HepG2 (cell line): Measurements from ENCODE around the gene SNCAIP. TPM values are rescaled to one million over a fixed set of nuclear protein-coding genes. Genes with fewer than 3 reads are reported as not detected.

Source experiments
- ATAC-seq: fragments of 200-7000 bp; cut with Tn5 transposase; 3 replicates; pipeline ENCODE4 v1.9.1; 2020; ENCODE audit warnings: mild to moderate bottlenecking, moderate library complexity
- BruUV-seq: library from RNA; stranded (reverse); fragments of 400-500 nt; replicated peaks from 2 replicates; lab custom pipeline; 2021; lab: Mats Ljungman, UMichigan
- CTCF ChIA-PET: fragments of 300-600 bp; formaldehyde crosslinking; extraction: SDS; loops from one replicate; lab custom pipeline; 2021; ENCODE audit warnings: low total read pairs, inconsistent platforms, low intra/inter-chr PET ratio; lab: Yijun Ruan, JAX
- POLR2A ChIA-PET: fragments of 350-600 bp; sonication (Branson Sonifier 250); formaldehyde crosslinking; loops from one replicate; lab custom pipeline; 2020; ENCODE audit warnings: antibody characterized with exemption, inconsistent platforms; lab: Yijun Ruan, JAX
- DNase-seq: peaks from one replicate; pipeline ENCODE4 v3.0.0-alpha.2; 2015; ENCODE audit warnings: low spot score
- FAIRE-seq: peaks from 3 replicates; lab custom pipeline; 2011; peaks lifted over from hg19 to GRCh38; lab: Jason Lieb, UNC
- H2AFZ ChIP-seq: one replicate; pipeline ENCODE4 v1.6.1; 2011; ENCODE audit warnings: low read length, inconsistent platforms
- H3K27ac ChIP-seq: fragments of 300-600 bp; 3 replicates; pipeline ENCODE4 v1.8.0; 2011; ENCODE audit warnings: mixed run types, mild to moderate bottlenecking, mixed read lengths, low read length, inconsistent platforms; ENCODE audit not compliant: insufficient read depth; ENCODE audit errors: extremely low read length
- H3K27me3 ChIP-seq, 2 experiments: fragments of 200-600 bp in 1 of 2; 2 replicates in 1 of 2; 3 replicates in 1 of 2; pipeline versions ENCODE4 v1.6.0 to v1.8.0; 2011; ENCODE audit warnings: low read length in 2 of 2, mild to moderate bottlenecking in 2 of 2, moderate library complexity in 2 of 2, inconsistent platforms in 1 of 2; ENCODE audit not compliant: insufficient read depth in 2 of 2, control insufficient read depth in 1 of 2
- H3K36me3 ChIP-seq, 2 experiments: fragments of 200-600 bp in 1 of 2; replicated peaks in 1 of 2; 2 replicates in 1 of 2; 3 replicates in 1 of 2; pipeline versions ENCODE4 v1.5.1 to v1.8.0; 2011; ENCODE audit warnings: low read length in 2 of 2, inconsistent platforms in 1 of 2; ENCODE audit not compliant: insufficient read depth in 2 of 2, control insufficient read depth in 1 of 2
- H3K4me1 ChIP-seq: 2 replicates; pipeline ENCODE4 v1.5.1; 2012; ENCODE audit warnings: low read length, inconsistent platforms; ENCODE audit not compliant: insufficient read depth
- H3K4me2 ChIP-seq: 2 replicates; pipeline ENCODE4 v1.6.0; 2011; ENCODE audit warnings: low read depth, low read length, inconsistent platforms
- H3K4me3 ChIP-seq, 3 experiments: fragments of 200-600 bp in 1 of 3; sonication (generic), shearing (Covaris generic) in 1 of 3; replicated peaks in 1 of 3; 2 replicates each; pipeline ENCODE4 v1.5.1; 2011 to 2016; ENCODE audit warnings: low read length in 3 of 3, inconsistent platforms in 2 of 3, low read depth in 2 of 3, mild to moderate bottlenecking in 2 of 3, control low read depth in 1 of 3, mixed read lengths in 1 of 3; ENCODE audit not compliant: insufficient read depth in 1 of 3
- H3K79me2 ChIP-seq: one replicate; pipeline ENCODE4 v1.6.1; 2011; ENCODE audit warnings: low read length, inconsistent platforms; ENCODE audit not compliant: insufficient read depth
- H3K9ac ChIP-seq: 2 replicates; pipeline ENCODE4 v1.6.0; 2011; ENCODE audit warnings: mild to moderate bottlenecking, low read depth, low read length, inconsistent platforms; ENCODE audit not compliant: insufficient read depth
- H3K9me3 ChIP-seq: 2 replicates; pipeline ENCODE4 v1.5.1; 2012; ENCODE audit warnings: mild to moderate bottlenecking, low read length
- H4K20me1 ChIP-seq: 2 replicates; pipeline ENCODE4 v1.6.0; 2011; ENCODE audit warnings: inconsistent platforms, mild to moderate bottlenecking, low read length, moderate library complexity; ENCODE audit not compliant: insufficient read depth
- BCLAF1 ChIP-seq: fragments of 450-650 bp; IDR thresholded peaks from 2 replicates; pipeline ENCODE4 v1.6.1; 2017; ENCODE audit warnings: mild to moderate bottlenecking
- ELF4 ChIP-seq: sonication (generic); formaldehyde crosslinking; IDR thresholded peaks from 2 replicates; pipeline ENCODE4 v1.5.0; 2020; ENCODE audit warnings: missing genetic modification reagents, mild to moderate bottlenecking, moderate library complexity, borderline replicate concordance
- GTF2F1 ChIP-seq: fragments of 150-350 bp; IDR thresholded peaks from 2 replicates; pipeline ENCODE4 v1.6.1; 2014; ENCODE audit warnings: low read length
- HNF4A ChIP-seq: sonication (generic); formaldehyde crosslinking; IDR thresholded peaks from 2 replicates; pipeline ENCODE4 v1.4.0; 2020; ENCODE audit warnings: missing genetic modification reagents
- THAP7 ChIP-seq: sonication (generic); formaldehyde crosslinking; IDR thresholded peaks from 2 replicates; pipeline ENCODE4 v1.8.1; 2023; ENCODE audit warnings: mild to moderate bottlenecking, missing genetic modification reagents
- THYN1 ChIP-seq: sonication (generic); formaldehyde crosslinking; IDR thresholded peaks from 2 replicates; pipeline ENCODE4 v1.8.1; 2023; ENCODE audit warnings: low read depth, mild to moderate bottlenecking, moderate library complexity, missing genetic modification reagents, borderline replicate concordance
- ZNF296 ChIP-seq: sonication (generic); formaldehyde crosslinking; conservative IDR thresholded peaks from 2 replicates; pipeline ENCODE4 v1.5.0; 2020; ENCODE audit warnings: mild to moderate bottlenecking, missing genetic modification reagents
- ZNF407 ChIP-seq: sonication (generic); formaldehyde crosslinking; IDR thresholded peaks from one replicate; pipeline ENCODE4 v1.5.1; 2020; ENCODE audit warnings: mild to moderate bottlenecking, missing genetic modification reagents; ENCODE audit errors: not compliant biosample characterization
- ZNF513 ChIP-seq: sonication (generic); formaldehyde crosslinking; conservative IDR thresholded peaks from 2 replicates; pipeline ENCODE4 v1.5.0; 2020; ENCODE audit warnings: missing genetic modification reagents
- ZNF644 ChIP-seq: IDR thresholded peaks from 2 replicates; pipeline ENCODE4 v1.6.1; 2016; ENCODE audit warnings: low read depth
- WGBS: methylation state at CpG from one replicate; pipeline ENCODE4 v1.1.6; 2017; ENCODE audit warnings: low lambda C conversion rate; 5-methylcytosine and 5-hydroxymethylcytosine counted together
- in situ Hi-C: cut with HindIII; loops from 2 replicates; pipeline ENCODE4 v1.10.0; 2017; ENCODE audit warnings: low pct_unique_long_range_greater_than_20kb; ENCODE audit not compliant: extremely low pct_ligation_motif_present
- intact Hi-C: fragments of 100-400 bp; cut with micrococcal nuclease; formaldehyde crosslinking; loops from one replicate; pipeline ENCODE4 v1.10.0; 2022; ENCODE audit not compliant: unreplicated experiment
- polyA plus RNA-seq, 8 experiments: library from polyadenylated mRNA; depleted of rRNA in 3 of 8; stranded (reverse) in 7 of 8; unstranded in 1 of 8; fragments of >200 nt; fragmentation: Illumina TruSeq in 4 of 8; extraction: Trizol in 4 of 8; gene quantifications; 2 replicates each; pipeline versions ENCODE4 v1.2.1 to v1.2.3, GENCODE V29; 2011 to 2016; ENCODE audit warnings: low read depth in 4 of 8, missing spikeins in 1 of 8, mixed read lengths in 1 of 8; ENCODE audit not compliant: insufficient read depth in 1 of 8
- total RNA-seq, 5 experiments: library from RNA; depleted of rRNA; stranded (reverse); fragments of >200 nt; fragmentation: Illumina TruSeq; extraction: Trizol; gene quantifications; 2 replicates each; pipeline ENCODE4 v1.2.3, GENCODE V29; 2016; ENCODE audit warnings: low read depth in 1 of 5

SNCAIP gene
- total and polyA plus RNA-seq, 2 of the 13 experiments (the other 11 are each of a cell fraction or from before 2014, with no cell fraction given), result not detected

- Histone ChIP-seq H3K9me3 (no peaks in the 10 kb centered on the region), H3K4me3 (no peak overlapping the region), H2AFZ (no peak overlapping the region), H4K20me1 (no peaks in the 10 kb centered on the region)
- DNase-seq (no peak), ATAC-seq (no peak)
- TF ChIP-seq BCLAF1, result no peak
- no peak for TF ChIP-seq THAP7 (CRISPR knock-in tag)
- no peak for TF ChIP-seq HNF4A
- no peak for TF ChIP-seq ZNF513 (CRISPR knock-in tag)
- no peak for TF ChIP-seq THYN1 (CRISPR knock-in tag)
- no peak for TF ChIP-seq ZNF407
- no peak for TF ChIP-seq ELF4
- TF ChIP-seq ZNF296, result no peak
- TF ChIP-seq GTF2F1, result no peak
- no peak for TF ChIP-seq ZNF644 (CRISPR knock-in tag)
- TF ChIP-seq, all 625 proteins: peak for 0
- in situ Hi-C loops, result no loop called here
- Histone ChIP-seq H3K27ac (no peak overlapping the region), H3K27me3 (no peaks in the 10 kb centered on the region), H3K9ac (no peak overlapping the region), H3K4me2 (no peak overlapping the region), H3K36me3 (no peaks in the 10 kb centered on the region), H3K4me1 (no peaks in the 10 kb centered on the region), H3K79me2 (no peaks in the 10 kb centered on the region)
- ChIA-PET CTCF (no interaction called here), POLR2A (no interaction called here)
- BruUV-seq, result no TSS peak
- WGBS, result 46% methylated on average over 2 of the region's 2 CpGs
- no peak for FAIRE-seq
- intact Hi-C loops, result no loop called here
Measured at GRCh38 chr5:122421374-122422079, 109.5 kb downstream of the SNCAIP start.
